HG02610 (cell line): Measurements from ENCODE around the gene ZNF552.
A peak's percentile ranks its signal among the peaks of the same experiment; 100 is the strongest.
"Not testable (repeated sequence)": the region's sequence is repeated elsewhere in the genome, so short reads cannot be mapped to it uniquely, and the experiment has no call there.

Experiments used
- ATAC-seq: cut with Tn5 transposase; IDR thresholded peaks from one replicate; pipeline ENCODE4 v1.9.1; 2021; ENCODE audit warnings: mild to moderate bottlenecking, moderate library complexity; ENCODE audit not compliant: unreplicated experiment

The ZNF552 gene

DNA sequence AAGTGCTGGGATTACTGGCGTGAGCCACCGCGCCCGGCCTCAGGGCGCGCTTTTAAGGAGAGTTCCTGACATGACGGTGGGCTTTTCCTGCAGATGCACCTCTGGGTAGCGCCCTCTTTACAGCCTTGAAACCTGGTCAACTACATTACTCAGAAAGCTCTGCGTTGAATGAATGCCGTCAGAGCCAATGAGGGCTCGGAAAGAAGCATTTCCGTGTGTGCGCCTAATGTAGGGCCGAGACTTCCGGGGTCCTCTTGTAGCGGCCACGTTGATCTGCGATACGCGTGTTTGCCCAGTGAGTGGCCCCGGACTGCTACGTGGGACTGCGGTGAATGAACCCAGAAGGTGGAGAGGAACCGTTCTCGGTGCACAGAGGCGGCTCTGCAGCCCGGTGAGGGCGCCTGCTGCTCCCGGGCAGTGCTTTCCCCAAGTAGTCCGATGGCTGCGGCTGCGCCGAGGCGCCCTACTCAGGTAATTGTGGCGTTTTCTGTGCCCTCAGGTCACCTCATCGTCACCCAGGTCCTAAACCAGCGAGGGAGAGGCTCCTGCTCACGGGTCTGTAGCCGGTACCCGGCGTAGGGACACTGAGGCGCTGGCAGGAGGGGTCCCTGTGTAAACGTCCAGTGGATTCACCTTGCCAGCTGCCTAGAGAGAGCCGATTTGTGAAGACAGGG is 4.9 kb upstream of the ZNF552 start:
- ATAC-seq = peak; percentile 92

DNA sequence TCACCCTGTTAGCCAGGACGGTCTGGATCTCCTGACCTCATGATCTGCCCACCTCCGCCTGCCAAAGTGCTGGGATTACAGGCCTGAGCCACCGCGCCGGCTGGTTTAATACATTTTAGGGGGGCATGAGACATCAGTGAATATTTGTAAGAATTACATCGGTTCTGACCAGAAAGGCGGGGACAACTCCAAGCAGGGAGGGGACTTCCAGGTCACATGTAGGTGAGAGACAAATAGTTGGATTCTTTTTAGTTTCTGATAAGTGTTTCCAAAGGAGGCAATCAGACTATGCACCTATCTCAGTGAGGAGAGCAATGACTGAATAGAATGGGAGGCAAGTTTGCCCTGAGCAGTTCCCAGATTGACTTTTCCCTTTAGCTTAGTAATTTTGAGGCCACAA is 3.7 kb upstream of the ZNF552 start:
- no peak for ATAC-seq

DNA sequence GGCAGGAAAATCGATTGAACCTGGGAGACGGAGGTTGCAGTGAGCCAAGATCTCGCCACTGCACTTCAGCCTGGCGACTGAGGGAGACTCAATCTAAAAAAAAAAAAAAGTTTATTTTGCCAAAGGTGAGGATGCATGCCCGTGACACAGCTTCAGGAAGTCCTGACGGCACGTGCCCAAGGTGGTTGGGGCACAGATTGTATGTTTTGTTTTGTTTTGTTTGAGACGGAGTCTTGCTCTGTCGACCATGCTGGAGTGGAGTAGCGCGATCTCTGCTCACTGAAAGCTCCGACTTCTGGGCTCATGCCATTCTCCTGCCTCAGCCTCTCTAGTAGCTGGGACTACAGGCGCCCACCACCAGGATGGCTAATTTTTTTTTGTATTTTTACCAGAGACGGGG is 3.3 kb upstream of the ZNF552 start:
- no peak for ATAC-seq

DNA sequence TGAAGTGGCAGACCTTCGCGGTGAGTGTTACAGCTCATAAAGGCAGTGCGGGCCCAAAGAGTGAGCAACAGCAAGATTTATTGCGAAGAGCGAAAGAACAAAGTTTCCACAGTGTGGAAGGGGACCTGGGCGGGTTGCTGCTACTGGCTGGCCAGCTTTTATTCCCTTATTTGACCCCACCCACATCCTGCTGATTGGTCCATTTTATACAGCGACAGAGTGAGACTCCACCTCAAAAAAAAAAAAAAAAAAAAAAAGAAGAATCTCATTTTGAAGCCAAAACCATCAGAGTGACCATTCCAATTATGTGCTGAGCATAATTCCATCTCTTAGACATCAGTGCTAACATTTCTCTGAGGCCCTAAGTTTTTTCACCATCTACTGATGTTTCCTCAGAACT is 1.9 kb upstream of the ZNF552 start:
- no peak for ATAC-seq

DNA sequence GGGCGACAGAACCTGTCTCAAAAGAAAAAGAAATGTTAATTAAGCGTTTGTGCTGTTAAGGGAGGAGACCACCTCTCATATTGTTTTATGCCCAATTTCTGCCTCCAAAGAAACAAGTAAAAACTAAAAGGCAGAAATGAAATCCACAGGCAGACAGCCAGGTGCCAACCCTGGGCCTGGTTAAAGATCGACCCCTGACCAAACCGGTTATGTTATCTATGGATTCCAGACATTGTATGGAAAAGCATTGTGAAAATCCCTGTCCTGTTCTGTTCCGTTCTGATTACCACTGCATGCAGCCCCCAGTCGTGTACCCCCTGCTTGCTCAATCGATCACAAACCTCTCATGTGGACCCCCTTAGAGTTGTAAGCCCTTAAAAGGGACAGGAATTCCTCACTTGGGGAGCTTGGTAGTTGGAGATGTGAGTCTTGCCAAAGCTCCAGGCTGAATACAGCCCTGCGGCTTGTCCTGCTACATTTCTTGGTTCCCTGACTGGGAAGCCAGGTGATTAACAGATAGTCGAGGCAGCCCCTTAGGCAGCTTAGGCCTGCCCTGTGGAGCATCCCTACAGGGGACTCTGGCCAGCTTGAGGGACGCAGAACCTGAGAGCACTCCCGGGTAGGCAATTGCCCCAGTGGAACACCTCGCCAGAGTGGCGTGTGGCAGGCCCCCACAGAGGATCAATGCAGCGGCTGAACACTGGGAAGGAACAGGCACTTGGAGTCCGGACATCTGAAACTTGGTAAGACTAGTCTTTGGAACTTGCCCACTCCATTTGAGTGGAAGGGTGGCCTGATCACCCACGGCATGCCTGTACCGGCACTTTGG is 748 bp upstream of the ZNF552 start:
- ATAC-seq = no peak

DNA sequence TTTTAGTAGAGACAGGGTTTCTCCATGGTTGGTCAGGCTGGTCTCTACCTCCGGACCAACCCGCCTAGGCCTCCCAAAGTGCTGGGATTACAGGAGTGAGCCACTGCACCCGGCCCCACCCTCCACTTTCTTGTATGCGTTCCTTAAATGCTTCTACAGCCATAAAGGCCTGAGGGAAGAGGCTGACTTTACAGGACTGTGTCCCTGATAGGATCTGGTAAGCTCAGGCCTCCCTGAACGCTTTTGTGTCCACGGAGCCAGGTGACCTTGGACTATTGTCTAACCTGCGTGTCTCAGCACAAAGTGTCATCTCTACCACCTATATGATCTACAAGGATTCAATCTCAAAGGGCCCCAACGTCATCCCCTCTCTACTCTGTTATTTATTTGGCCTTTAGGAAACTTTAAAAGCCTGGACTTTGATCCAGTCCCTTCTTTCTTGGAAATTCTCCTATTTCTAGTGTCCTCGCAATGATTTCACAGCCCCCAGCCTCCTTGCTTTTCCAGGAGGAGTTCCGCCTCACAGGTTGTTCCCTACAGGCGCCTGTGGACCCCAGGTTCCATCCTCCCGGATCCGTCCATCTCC is 701 bp downstream of the ZNF552 start:
- ATAC-seq = no peak

DNA sequence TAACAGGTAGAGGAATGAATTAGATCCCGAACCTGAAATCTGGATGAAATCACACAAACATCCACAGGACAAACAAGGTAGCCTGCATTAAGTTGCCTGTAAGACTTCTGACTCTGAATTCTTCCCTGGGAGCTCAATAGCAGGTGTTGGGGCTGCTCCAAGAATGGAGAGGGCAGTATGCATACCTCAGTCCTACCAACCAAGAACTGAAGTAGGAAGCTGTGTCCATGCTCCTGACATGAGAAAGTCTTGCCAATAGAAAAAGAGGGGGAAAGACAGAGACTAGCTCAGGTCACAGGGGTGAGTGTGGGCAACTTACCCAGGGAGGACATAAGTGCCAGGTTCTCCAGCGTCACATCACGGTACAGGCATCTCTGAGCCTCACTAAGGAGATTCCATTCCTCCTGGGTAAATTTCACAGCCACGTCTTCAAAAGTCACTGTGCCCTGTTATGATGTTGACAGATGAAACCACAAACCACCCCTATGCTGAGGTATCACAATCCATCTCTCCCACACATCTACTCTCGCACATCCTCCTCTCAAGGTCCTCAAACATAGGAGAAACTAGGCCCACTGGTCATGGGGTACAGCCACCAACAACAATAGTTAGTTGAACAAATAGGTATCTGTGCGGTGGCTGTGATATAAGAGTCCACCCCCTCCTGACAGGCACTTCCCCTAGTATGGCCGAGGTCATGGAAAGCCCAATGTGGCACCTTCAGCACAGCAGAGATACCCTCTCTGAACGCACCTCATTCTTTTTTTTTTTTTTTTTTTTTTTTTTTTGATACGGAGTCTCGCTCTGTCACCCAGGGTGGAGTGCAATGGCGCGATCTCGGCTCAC is 1.5 kb downstream of the ZNF552 start:
- not testable (repeated sequence) for ATAC-seq

DNA sequence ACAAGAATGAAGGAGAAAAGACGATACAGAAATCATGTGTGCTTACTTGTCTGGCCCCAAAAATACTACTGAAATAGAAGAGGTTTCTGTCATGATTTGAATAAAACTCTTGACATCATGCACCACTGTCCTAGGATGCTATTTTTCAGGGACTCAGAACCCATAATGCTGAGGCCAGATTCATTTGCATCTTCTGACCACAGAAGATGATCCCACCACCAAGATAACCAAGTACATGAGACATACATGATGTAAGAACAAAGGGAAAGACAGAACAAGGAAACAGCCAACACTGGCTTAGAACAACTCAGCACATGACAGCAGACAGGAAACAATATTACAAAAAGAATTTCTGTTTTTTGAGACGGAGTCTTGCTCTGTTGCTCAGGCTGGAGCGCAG is 2.5 kb downstream of the ZNF552 start:
- ATAC-seq = peak; percentile 55

DNA sequence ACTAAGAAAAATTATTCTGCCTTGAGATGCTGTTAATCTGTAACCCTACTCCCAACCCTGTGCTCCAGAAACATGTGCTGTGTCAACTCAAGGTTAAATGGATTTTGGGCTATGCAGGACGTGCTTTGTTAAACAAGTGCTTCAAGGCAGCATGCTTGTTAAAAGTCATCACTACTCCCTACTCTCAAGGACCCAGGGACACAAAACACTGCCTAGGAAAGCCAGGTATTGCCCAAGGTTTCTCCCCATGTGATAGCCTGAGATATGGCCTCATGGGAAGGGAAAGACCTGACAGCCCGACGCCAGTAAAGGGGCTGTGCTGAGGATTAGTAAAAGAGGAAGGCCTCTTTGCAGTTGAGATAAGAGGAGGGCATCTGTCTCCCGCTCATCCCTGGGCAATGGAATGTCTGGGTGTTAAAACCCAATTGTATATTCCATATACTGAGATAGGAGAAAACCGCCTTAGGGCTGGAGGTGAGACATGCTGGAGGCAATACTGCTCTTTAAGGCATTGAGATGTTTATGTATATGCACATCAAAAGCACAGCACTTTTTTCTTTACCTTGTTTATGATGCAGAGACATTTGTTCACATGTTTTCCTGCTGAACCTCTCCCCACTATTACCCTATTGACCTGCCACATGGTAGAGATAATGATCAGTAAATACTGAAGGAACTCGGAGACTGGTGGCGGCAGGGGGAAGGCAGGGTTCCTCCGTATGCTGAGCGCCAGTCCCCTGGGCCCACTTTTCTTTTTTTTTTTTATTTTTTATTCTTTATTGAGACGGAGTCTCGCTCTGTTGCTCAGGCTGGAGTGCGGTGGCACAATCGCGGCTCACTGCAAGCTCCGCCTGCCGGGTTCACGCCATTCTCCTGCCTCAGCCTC is 4.1 kb downstream of the ZNF552 start:
- ATAC-seq = not testable (repeated sequence)

DNA sequence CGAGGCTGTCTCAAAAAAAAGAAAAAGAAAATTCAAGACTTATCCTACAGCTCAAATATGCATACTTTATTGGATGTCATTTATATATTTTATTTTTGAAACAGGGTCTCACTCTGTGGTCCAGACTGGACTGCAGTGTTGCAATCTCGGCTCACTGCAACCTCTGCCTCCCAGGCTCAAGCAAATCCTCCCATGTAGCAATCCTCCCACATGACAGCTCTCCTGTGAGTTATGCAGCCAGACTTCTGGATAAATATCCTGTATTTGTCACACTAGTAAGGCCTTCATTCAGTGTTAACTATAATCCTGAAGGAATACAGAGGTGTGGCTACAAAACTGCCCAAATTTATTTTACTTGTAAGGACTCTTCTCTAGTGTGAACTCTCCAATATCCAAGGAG is 7.2 kb downstream of the ZNF552 start:
- no peak for ATAC-seq

DNA sequence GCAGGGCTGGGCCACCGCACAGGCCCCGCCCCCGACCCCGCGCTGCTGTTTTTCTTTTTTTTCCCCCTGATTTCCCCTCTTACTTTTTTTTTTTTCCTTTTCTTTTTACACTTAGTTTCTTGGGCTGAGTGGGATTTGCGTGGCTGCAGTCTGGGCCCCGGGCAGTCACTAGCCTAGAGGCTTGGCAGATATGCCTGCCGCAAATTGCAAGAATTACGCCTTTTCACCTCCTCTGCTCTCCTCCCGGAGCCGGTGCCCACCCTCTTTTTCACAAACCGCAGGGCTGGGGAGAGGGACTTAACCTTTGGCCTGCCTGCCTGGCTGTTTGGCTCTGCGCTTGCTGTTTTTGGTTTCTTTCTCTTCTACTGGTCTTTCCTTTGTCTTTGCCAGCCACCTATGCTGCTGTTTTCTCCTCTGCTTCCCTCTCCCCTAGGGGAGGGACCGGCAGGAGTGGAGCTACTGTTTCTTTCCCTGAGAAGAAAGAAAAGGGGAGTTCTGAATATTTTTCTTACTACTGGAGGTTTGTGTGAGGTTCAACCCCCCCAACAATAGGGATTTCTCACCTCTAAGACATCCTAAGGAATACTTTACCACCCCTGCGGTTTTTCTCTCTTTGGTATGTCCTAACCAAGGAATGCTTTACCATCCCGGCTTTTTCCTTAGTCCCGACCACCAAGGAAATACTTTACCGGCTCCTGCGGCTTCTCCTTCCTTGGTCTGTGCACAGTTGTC is 11.0 kb downstream of the ZNF552 start:
- ATAC-seq = no peak

DNA sequence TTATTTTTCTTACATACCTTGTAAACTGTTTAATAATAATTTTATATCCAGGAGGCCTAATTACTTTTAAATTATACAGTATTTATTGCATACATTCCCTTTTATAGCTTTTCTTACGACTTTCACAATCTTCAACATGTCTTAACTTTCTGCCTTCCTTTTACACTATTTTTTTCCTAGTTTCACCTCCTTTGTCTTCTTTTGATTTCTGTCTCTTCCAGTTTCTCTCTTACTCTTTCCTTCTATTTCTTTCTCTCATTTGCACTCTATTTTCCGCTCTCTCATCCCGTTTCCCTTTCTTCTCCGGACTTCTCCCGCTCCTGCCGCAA is 11.5 kb downstream of the ZNF552 start:
- no peak for ATAC-seq

DNA sequence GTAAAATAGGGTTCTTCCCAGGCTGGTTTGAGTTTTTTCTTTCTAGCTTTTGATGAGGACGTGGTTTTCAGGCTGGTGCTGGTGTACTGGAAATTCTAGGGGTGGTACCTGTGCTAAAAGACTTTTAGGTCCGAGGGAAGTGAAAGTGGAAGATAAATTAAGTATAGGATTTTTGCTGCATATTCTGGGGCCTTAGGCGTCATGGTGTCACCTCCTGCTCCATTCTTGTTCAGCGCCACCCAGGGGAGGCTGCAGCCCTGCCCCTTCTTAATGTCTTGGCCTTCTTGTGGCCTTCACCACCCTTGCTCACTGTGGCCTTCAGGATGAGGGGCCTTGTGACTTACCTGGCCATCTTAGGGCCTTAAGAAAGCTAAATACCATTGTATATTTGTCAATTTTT is 12.4 kb downstream of the ZNF552 start:
- peak; percentile 50 for ATAC-seq

DNA sequence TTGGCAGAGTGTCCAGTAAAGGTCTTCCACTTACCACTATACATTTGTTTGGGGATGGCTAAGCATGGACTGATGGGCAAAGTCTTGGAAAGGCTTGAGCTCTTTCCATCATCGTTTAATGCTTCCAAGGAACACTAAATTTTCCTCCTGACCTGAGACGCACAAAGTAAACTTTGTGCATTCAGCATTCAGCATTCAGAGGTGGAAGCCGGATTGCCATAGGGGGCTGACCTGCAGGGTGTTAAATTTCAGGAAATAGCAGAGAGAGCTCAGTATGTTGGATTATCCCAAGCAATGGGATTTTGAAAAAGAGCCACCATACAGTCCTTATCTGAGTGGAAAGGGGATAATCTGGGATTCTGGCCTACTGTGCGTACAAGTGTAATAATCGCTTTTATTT is 14.0 kb downstream of the ZNF552 start:
- ATAC-seq = no peak

DNA sequence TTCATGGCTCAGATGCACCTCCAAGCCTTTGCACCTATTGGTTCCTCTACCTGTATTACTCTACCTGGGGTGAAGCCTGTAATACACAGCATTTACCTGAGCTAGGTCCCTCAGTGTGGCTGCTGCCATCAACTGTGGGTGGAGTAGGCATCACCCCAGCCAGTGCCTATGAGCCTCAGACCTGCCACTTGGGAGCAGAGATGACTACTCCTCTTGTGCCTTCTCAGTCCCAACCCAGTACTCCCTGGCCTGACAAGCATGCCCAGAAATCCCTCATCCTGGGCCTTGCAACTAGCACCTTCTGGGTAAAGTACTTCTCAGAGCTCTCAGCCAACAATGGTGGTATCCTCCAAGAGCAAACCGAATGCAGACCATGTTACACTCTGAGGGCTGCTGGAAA is 18.1 kb downstream of the ZNF552 start:
- ATAC-seq = not testable (repeated sequence)

DNA sequence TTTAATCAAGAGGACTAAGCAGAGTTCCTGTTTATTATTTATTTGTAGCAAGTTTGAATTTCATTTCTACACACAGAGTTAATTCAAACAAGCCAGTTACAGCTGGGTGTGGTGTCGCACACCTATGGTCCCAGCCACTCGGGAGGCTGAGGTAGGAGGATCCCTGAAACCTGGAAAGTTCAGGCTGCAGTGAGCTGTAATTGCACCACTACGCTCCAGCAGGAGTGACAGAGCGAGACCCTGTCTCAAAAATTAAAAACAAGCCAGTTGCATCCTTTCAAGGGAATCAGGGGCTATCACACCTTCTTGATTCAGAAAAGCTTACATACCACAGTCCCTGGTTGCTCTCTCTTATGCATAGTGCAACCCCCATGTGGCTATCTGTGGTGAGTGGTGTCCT is 25.4 kb downstream of the ZNF552 start:
- no peak for ATAC-seq

DNA sequence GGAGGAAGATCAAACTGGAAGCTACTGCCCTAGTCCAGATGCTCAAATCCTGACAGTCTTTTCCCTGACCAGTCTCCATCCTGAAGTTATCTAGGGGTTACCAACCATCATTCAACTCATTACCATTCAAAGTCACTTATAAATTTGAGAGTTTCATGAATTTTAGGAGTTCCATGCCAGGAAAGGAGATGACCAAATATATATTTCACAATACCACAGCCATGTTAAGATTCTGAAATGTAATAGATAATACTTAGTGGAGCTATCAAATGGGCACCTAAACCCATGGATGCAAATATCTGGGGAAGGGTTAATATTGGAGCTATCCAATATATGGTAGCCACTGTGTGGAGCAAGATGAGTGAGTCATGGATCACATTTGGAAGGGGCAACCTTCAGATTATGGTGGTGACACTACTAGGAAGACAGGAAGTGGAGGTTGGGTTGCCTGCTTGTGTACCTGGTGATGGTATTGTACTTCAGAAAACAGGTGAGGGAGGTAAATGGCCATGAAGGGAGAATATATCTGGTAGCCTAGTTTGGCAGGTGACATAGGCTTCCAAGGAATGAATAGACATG is 26.5 kb downstream of the ZNF552 start:
- no peak for ATAC-seq

DNA sequence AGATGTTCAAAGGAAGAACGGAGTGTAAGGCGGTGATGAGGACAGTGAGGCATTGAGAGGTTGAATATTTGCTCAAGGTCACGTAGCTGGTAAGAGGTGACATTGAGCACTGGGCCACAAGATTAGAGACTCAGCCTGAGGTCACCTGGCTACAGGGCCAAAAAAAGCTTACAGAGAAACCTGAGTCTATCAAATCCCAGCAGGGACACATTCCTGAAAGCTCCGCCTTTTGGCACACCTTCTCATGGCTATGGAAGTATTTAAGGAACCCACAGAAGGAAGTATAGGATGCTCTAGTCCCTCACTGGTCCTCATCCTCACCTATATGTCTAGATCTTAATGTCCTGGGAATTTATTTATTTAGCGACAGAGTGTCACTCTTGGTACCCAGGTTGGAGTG is 27.8 kb downstream of the ZNF552 start:
- no peak for ATAC-seq

DNA sequence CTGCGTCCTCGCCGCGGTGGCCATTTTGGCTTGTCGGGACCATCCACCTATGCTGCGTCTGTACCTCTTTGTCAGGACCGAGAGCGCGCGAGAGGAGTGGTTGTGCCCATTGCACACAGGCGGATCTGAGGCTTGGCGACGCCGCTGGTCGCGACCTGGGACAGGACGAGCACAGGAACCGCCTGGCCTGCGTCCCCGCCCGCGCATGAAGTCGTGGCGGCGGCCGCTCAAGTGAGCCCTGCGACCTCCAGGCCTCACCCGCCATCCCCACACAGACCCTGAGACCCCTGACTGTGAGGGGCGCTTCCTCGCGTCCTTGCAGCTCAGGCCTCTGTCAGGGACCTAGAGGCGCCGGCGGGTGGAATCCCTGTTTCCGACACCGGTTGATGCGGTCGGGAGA is 28.4 kb downstream of the ZNF552 start:
- ATAC-seq = no peak
